K562 treated with DMSO at 1 percent for 24 hours (cell line): ENCODE results near the gene SF3A2. TPM values are rescaled to one million over a fixed set of nuclear protein-coding genes. Genes with fewer than 3 reads are reported as not detected.

ENCODE experiments used
- total RNA-seq: library from RNA; unstranded; fragments of 300-600 nt; gene quantifications from 2 replicates; pipeline ENCODE4 v1.2.3, GENCODE V29; 2022; ENCODE audit warnings: low read depth; ENCODE audit not compliant: insufficient read depth

SF3A2 gene, protein sequence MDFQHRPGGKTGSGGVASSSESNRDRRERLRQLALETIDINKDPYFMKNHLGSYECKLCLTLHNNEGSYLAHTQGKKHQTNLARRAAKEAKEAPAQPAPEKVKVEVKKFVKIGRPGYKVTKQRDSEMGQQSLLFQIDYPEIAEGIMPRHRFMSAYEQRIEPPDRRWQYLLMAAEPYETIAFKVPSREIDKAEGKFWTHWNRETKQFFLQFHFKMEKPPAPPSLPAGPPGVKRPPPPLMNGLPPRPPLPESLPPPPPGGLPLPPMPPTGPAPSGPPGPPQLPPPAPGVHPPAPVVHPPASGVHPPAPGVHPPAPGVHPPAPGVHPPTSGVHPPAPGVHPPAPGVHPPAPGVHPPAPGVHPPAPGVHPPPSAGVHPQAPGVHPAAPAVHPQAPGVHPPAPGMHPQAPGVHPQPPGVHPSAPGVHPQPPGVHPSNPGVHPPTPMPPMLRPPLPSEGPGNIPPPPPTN
- 110 and 119 TPM in 2 replicates for total RNA-seq

DNA sequence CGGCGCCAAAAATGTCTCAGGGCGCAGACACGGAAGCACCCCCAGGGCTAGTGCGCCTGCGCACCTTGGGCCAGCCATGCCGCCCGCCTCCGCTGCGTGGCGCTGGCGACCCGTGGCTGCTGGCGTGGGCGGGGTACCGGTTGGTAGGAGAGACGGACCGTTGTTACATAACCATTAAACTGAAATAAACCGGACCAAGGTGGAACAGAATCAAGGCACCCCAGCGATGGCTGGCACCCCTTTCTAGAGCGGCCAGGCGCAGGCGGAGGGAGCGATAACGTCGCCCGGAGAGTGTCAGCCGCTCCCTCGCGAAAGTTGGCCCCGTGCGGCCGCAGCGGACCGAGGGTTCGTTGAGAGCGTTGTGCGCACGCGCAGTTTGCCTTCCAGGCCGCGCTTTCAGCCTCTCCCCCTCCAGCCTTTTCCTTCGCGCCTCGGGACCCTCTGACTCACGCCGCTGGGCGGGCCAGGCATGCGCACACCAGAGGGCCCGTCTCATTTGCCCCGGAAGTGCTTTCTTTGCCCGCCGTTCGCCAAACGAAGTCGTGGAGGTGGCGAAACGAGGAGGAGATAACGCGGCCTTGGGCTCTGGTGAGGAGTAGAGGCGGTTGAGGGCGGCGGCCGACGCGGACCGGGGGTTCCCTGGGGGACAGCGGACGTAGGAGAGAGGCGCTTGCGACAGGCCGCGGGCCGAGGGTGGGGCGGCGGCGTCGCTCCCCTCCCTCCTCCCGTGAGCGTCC lies at the start of gene SF3A2, which contains the start of gene PLEKHJ1:
SF3A2 (plus strand) TSS at position 511 of the 737 bp plus-strand sequence. CDS start 6,595 bp downstream, outside the sequence.
PLEKHJ1 (minus strand) TSS at position 16 of the 737 bp plus-strand sequence. CDS start 81 bp downstream, outside the sequence.

DNA sequence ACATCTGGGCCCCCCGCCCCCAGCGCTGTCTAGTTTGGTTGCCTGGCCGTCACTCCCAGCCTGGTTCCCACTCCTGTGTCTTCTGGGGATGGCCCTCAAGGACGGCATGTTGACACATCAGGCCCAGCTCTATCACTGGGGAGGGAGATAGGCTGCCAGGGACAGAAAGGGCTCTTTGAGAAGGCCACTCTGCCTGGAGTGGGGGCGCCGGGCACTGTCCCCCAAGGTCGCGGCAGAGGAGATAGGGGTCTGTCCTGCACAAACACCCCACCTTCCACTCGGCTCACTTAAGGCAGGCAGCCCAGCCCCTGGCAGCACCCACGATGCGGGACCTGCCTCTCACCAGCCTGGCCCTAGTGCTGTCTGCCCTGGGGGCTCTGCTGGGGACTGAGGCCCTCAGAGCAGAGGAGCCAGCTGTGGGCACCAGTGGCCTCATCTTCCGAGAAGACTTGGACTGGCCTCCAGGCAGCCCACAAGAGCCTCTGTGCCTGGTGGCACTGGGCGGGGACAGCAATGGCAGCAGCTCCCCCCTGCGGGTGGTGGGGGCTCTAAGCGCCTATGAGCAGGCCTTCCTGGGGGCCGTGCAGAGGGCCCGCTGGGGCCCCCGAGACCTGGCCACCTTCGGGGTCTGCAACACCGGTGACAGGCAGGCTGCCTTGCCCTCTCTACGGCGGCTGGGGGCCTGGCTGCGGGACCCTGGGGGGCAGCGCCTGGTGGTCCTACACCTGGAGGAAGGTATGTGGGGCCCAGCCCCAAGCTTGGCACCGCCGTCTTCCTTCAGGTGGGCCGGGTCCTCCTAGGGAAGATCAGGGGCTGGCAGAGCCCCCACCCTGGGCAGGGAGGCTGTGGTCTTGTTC lies 12.6 kb downstream of the SF3A2 start, which contains the start of gene AMH:
AMH (plus strand) TSS at position 314 of the 857 bp plus-strand sequence; CDS start at position 324, 10 bp downstream.

DNA sequence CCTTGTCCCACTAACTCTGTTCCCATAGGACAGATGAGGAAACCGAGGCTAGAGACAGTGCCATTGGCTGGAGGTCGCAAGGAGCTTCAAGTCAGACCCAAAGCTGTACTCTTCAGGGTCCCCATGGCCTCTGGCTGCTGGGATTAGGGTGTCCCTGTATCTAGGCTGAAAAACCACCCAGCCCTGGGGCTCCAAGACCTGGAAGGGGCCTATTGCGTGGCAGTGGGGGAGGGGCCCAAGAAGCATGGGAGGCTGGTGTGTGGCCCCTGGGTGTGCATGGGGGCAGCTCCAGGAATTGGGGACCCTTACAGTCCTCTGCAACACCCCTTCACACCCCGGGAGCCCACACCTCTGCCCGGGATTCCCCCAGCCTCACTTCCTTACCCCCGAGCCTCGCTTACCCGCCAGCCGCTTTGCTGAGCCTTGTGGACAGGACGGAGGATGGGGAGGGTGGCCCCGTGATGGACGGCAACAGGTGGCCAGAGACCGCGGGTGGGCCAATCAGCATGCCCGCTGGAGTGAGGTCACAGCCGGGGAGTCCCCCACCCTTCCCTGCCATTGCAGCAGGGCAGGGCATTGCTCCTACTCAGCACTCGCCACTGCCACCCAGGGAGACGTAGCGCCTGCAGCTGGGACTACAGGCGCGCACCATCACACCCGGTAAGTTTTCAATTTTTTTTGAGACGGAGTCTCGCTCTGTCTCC lies 19.5 kb downstream of the SF3A2 start, which contains the start of gene JSRP1:
JSRP1 (minus strand) TSS at position 436 of the 704 bp plus-strand sequence. CDS start 1,103 bp downstream, outside the sequence.

DNA sequence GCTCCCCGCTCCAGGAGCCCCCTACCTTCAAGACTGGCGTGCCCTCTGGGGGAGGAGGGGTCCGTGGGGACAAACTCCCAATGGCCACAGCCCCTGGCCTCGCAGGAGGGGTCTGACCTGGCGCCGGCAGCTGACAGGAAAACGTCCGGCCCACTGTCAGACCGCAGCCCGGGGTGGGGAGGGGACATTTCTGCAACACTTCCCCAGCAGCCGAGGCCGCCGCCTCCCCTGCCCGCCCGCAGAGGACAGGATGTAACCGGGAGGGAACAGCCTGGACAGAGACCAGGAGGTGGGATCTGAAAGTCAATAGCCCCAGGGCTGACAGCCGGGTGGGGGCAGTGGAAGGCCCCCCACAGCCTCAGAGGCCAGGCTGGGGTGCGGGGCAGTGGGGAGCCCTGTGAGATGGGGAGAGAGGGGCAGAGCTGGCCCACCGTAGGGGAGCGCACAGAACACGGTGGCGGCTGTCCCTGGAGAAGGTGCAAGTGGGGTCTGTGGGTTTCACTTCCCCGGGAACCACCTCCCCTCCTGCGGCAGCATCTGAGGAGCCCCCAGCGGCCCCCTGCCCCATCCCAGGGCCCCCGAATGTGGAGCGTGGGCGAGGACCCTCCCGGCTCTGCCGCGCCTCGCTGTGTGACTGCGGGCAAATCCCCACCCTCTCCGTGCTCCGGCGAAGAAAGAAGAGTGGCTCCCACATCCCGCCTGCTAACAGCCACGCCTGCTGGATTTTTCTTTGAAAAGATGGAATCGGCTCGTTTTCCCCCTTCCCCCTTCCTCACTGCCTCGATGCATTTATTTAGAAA lies 45.6 kb downstream of the SF3A2 start, which contains the start of gene PEAK3:
PEAK3 (minus strand) TSS at position 114 of the 800 bp plus-strand sequence. CDS start 1,244 bp downstream, outside the sequence.

Other genes with a start within 250 kb of the SF3A2 start
- gene BTBD2, start 221.1 kb upstream of the SF3A2 start, total RNA-seq, result 117 and 126 TPM in 2 replicates
- 395 and 452 TPM in 2 replicates for gene MKNK2, start 185.6 kb upstream of the SF3A2 start, total RNA-seq
- 16.0 and 19.2 TPM in 2 replicates for gene MOB3A, start 140.5 kb upstream of the SF3A2 start, total RNA-seq
- 1.2 and 1.5 TPM in 2 replicates for gene IZUMO4, start 139.9 kb upstream of the SF3A2 start, total RNA-seq
- 126 and 128 TPM in 2 replicates for gene AP3D1, start 85.3 kb upstream of the SF3A2 start, total RNA-seq
- gene DOT1L, start 72.9 kb upstream of the SF3A2 start, total RNA-seq, result 44.4 and 47.7 TPM in 2 replicates
- 182 and 187 TPM in 2 replicates for gene PLEKHJ1, start 495 bp upstream of the SF3A2 start, total RNA-seq
- gene AMH, start 12.5 kb downstream of the SF3A2 start, total RNA-seq, result 36.6 and 42.4 TPM in 2 replicates
- gene JSRP1, start 19.6 kb downstream of the SF3A2 start, total RNA-seq, result 0.89 TPM in 1 of 2 replicates, not detected in the other
- gene PEAK3, start 45.4 kb downstream of the SF3A2 start, total RNA-seq, result 0.09 and 0.31 TPM in 2 replicates
- gene LINGO3, start 71.3 kb downstream of the SF3A2 start, total RNA-seq, result 1.3 and 1.7 TPM in 2 replicates
- gene LSM7, start 91.8 kb downstream of the SF3A2 start, total RNA-seq, result 340 and 353 TPM in 2 replicates
- 67.1 and 84.5 TPM in 2 replicates for gene SPPL2B, start 91.9 kb downstream of the SF3A2 start, total RNA-seq
- gene TMPRSS9, start 123.4 kb downstream of the SF3A2 start, total RNA-seq, result 0.37 and 1.0 TPM in 2 replicates
- gene TIMM13, start 190.8 kb downstream of the SF3A2 start, total RNA-seq, result 50.2 and 62.2 TPM in 2 replicates
- 76.1 and 82.0 TPM in 2 replicates for gene LMNB2, start 220.1 kb downstream of the SF3A2 start, total RNA-seq
- 13.0 and 17.9 TPM in 2 replicates for gene GADD45B, start 239.3 kb downstream of the SF3A2 start, total RNA-seq